GM23338 (cell line): Measurements from ENCODE around the gene GATAD2A.
"Not testable (repeated sequence)": the region's sequence is repeated elsewhere in the genome, so short reads cannot be mapped to it uniquely, and the experiment has no call there.

Experiments
- CREB1 ChIP-seq: fragments of 250-450 bp; sonication (Bioruptor Pico); IDR thresholded peaks from 2 replicates; pipeline ENCODE4 v1.5.0; 2020; ENCODE audit warnings: low read depth, mild to moderate bottlenecking, moderate library complexity
- EZH2 ChIP-seq: fragments of 200-600 bp; sonication (generic); IDR thresholded peaks from one replicate; pipeline ENCODE4 v1.8.0; 2017; ENCODE audit warnings: antibody characterized with exemption, mild to moderate bottlenecking, low read depth; ENCODE audit not compliant: unreplicated experiment
- EZH2phosphoT487 ChIP-seq: fragments of 200-600 bp; sonication (generic); IDR thresholded peaks from one replicate; pipeline ENCODE4 v1.8.1; 2018; ENCODE audit warnings: antibody characterized with exemption; ENCODE audit not compliant: unreplicated experiment
- JUNB ChIP-seq: IDR thresholded peaks from one replicate; pipeline ENCODE4 v1.6.1; 2016; ENCODE audit warnings: antibody characterized with exemption; ENCODE audit not compliant: unreplicated experiment
- NANOG ChIP-seq: IDR thresholded peaks from 2 replicates; pipeline ENCODE4 v1.6.1; 2016; ENCODE audit warnings: antibody characterized with exemption, borderline replicate concordance
- POLR2AphosphoS5 ChIP-seq: IDR thresholded peaks from 2 replicates; pipeline ENCODE4 v1.6.1; 2016; ENCODE audit warnings: antibody characterized with exemption, low read depth
- STAT1 ChIP-seq: IDR thresholded peaks from one replicate; pipeline ENCODE4 v1.6.1; 2016; ENCODE audit warnings: antibody characterized with exemption; ENCODE audit not compliant: unreplicated experiment
- ZNF114 ChIP-seq: fragments of 250-450 bp; sonication (Bioruptor Pico); IDR thresholded peaks from 2 replicates; pipeline ENCODE4 v1.5.0; 2020; ENCODE audit warnings: mild to moderate bottlenecking, moderate library complexity
- ZNF331 ChIP-seq: fragments of 250-450 bp; sonication (Bioruptor Pico); IDR thresholded peaks from 2 replicates; pipeline ENCODE4 v1.5.0; 2020; ENCODE audit warnings: low read depth, mild to moderate bottlenecking, moderate library complexity
- TF ChIP-seq, protein P1 (sequence below), 2 experiments: fragments of 200-600 bp in 1 of 2; sonication (generic) in 1 of 2; conservative IDR thresholded peaks; 2 replicates each; pipeline versions ENCODE4 v1.5.1 to v1.6.1; 2016 to 2017; ENCODE audit warnings: antibody characterized with exemption in 2 of 2, low read depth in 2 of 2, mild to moderate bottlenecking in 2 of 2, moderate library complexity in 1 of 2
- TF ChIP-seq, protein P2 (sequence below): IDR thresholded peaks from one replicate; pipeline ENCODE4 v1.6.1; 2018; ENCODE audit warnings: antibody characterized with exemption; ENCODE audit not compliant: unreplicated experiment
- TF ChIP-seq, protein P3 (sequence below): IDR thresholded peaks from 2 replicates; pipeline ENCODE4 v1.6.1; 2016; ENCODE audit warnings: antibody characterized with exemption
- TF ChIP-seq, protein P4 (sequence below): fragments of 250-450 bp; sonication (Bioruptor Pico); IDR thresholded peaks from 2 replicates; pipeline ENCODE4 v1.5.0; 2020; ENCODE audit warnings: mild to moderate bottlenecking, moderate library complexity

DNA sequence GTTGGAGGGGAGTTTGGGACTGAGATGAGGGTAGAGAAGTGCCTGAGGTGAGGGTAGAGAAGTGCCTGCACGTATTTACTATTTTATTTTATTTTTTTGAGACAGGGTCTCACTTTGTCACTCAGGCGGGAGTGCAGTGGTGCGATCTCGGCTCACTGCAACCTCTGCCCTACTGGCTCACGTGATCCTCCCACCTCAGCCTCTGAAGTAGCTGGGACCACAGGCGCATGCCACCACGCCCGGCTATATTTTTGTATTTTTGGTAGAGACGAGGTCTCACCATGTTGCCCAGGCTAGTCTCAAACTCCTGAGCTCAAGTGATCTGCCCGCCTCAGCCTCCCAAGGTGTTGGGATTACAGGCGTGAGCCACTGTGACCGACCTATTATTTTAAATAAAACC is 15.8 kb upstream of the GATAD2A start:
- TF ChIP-seq, protein P1, sequence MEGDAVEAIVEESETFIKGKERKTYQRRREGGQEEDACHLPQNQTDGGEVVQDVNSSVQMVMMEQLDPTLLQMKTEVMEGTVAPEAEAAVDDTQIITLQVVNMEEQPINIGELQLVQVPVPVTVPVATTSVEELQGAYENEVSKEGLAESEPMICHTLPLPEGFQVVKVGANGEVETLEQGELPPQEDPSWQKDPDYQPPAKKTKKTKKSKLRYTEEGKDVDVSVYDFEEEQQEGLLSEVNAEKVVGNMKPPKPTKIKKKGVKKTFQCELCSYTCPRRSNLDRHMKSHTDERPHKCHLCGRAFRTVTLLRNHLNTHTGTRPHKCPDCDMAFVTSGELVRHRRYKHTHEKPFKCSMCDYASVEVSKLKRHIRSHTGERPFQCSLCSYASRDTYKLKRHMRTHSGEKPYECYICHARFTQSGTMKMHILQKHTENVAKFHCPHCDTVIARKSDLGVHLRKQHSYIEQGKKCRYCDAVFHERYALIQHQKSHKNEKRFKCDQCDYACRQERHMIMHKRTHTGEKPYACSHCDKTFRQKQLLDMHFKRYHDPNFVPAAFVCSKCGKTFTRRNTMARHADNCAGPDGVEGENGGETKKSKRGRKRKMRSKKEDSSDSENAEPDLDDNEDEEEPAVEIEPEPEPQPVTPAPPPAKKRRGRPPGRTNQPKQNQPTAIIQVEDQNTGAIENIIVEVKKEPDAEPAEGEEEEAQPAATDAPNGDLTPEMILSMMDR (conservative IDR thresholded peaks at IDR 0.05; ENCODE audit: low read depth in 2 of 2), result not testable (repeated sequence)
- not testable (repeated sequence) for TF ChIP-seq EZH2; JUNB; POLR2AphosphoS5; ZNF114 (CRISPR knock-in tag); EZH2phosphoT487; STAT1; CREB1 (CRISPR knock-in tag); ZNF331 (CRISPR knock-in tag); NANOG
- TF ChIP-seq, protein P2, sequence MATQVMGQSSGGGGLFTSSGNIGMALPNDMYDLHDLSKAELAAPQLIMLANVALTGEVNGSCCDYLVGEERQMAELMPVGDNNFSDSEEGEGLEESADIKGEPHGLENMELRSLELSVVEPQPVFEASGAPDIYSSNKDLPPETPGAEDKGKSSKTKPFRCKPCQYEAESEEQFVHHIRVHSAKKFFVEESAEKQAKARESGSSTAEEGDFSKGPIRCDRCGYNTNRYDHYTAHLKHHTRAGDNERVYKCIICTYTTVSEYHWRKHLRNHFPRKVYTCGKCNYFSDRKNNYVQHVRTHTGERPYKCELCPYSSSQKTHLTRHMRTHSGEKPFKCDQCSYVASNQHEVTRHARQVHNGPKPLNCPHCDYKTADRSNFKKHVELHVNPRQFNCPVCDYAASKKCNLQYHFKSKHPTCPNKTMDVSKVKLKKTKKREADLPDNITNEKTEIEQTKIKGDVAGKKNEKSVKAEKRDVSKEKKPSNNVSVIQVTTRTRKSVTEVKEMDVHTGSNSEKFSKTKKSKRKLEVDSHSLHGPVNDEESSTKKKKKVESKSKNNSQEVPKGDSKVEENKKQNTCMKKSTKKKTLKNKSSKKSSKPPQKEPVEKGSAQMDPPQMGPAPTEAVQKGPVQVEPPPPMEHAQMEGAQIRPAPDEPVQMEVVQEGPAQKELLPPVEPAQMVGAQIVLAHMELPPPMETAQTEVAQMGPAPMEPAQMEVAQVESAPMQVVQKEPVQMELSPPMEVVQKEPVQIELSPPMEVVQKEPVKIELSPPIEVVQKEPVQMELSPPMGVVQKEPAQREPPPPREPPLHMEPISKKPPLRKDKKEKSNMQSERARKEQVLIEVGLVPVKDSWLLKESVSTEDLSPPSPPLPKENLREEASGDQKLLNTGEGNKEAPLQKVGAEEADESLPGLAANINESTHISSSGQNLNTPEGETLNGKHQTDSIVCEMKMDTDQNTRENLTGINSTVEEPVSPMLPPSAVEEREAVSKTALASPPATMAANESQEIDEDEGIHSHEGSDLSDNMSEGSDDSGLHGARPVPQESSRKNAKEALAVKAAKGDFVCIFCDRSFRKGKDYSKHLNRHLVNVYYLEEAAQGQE, result not testable (repeated sequence)
- TF ChIP-seq, protein P3, sequence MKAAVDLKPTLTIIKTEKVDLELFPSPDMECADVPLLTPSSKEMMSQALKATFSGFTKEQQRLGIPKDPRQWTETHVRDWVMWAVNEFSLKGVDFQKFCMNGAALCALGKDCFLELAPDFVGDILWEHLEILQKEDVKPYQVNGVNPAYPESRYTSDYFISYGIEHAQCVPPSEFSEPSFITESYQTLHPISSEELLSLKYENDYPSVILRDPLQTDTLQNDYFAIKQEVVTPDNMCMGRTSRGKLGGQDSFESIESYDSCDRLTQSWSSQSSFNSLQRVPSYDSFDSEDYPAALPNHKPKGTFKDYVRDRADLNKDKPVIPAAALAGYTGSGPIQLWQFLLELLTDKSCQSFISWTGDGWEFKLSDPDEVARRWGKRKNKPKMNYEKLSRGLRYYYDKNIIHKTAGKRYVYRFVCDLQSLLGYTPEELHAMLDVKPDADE, result not testable (repeated sequence)
- TF ChIP-seq, protein P4, sequence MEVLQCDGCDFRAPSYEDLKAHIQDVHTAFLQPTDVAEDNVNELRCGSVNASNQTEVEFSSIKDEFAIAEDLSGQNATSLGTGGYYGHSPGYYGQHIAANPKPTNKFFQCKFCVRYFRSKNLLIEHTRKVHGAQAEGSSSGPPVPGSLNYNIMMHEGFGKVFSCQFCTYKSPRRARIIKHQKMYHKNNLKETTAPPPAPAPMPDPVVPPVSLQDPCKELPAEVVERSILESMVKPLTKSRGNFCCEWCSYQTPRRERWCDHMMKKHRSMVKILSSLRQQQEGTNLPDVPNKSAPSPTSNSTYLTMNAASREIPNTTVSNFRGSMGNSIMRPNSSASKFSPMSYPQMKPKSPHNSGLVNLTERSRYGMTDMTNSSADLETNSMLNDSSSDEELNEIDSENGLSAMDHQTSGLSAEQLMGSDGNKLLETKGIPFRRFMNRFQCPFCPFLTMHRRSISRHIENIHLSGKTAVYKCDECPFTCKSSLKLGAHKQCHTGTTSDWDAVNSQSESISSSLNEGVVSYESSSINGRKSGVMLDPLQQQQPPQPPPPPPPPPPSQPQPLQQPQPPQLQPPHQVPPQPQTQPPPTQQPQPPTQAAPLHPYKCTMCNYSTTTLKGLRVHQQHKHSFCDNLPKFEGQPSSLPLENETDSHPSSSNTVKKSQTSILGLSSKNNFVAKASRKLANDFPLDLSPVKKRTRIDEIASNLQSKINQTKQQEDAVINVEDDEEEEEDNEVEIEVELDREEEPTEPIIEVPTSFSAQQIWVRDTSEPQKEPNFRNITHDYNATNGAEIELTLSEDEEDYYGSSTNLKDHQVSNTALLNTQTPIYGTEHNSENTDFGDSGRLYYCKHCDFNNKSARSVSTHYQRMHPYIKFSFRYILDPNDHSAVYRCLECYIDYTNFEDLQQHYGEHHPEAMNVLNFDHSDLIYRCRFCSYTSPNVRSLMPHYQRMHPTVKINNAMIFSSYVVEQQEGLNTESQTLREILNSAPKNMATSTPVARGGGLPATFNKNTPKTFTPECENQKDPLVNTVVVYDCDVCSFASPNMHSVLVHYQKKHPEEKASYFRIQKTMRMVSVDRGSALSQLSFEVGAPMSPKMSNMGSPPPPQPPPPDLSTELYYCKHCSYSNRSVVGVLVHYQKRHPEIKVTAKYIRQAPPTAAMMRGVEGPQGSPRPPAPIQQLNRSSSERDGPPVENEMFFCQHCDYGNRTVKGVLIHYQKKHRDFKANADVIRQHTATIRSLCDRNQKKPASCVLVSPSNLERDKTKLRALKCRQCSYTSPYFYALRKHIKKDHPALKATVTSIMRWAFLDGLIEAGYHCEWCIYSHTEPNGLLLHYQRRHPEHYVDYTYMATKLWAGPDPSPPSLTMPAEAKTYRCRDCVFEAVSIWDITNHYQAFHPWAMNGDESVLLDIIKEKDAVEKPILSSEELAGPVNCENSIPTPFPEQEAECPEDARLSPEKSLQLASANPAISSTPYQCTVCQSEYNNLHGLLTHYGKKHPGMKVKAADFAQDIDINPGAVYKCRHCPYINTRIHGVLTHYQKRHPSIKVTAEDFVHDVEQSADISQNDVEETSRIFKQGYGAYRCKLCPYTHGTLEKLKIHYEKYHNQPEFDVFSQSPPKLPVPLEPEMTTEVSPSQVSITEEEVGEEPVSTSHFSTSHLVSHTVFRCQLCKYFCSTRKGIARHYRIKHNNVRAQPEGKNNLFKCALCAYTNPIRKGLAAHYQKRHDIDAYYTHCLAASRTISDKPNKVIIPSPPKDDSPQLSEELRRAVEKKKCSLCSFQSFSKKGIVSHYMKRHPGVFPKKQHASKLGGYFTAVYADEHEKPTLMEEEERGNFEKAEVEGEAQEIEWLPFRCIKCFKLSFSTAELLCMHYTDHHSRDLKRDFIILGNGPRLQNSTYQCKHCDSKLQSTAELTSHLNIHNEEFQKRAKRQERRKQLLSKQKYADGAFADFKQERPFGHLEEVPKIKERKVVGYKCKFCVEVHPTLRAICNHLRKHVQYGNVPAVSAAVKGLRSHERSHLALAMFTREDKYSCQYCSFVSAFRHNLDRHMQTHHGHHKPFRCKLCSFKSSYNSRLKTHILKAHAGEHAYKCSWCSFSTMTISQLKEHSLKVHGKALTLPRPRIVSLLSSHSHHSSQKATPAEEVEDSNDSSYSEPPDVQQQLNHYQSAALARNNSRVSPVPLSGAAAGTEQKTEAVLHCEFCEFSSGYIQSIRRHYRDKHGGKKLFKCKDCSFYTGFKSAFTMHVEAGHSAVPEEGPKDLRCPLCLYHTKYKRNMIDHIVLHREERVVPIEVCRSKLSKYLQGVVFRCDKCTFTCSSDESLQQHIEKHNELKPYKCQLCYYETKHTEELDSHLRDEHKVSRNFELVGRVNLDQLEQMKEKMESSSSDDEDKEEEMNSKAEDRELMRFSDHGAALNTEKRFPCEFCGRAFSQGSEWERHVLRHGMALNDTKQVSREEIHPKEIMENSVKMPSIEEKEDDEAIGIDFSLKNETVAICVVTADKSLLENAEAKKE (CRISPR knock-in tag), result not testable (repeated sequence)
